Neuronal stem cell (in vitro differentiated cells): ENCODE data around the gene VPS8.
"Not testable (repeated sequence)": the region's sequence is repeated elsewhere in the genome, so short reads cannot be mapped to it uniquely, and the experiment has no call there.

Experiments
- DNase-seq: peaks from one replicate; pipeline ENCODE4 v3.0.0-alpha.2; 2013; ENCODE audit warnings: low spot score
- H2AFZ ChIP-seq: one replicate; pipeline ENCODE4 v1.6.1; 2013; ENCODE audit warnings: mild to moderate bottlenecking, low read length, inconsistent platforms
- H2AK5ac ChIP-seq: 2 replicates; pipeline ENCODE4 v1.6.1; 2013; ENCODE audit warnings: low read depth, mild to moderate bottlenecking, inconsistent platforms, low read length, moderate library complexity, mixed read lengths
- H2BK120ac ChIP-seq: 2 replicates; pipeline ENCODE4 v1.6.1; 2013; ENCODE audit warnings: low read depth, mild to moderate bottlenecking, inconsistent platforms, low read length, moderate library complexity, mixed read lengths
- H2BK12ac ChIP-seq: one replicate; pipeline ENCODE4 v1.6.1; 2013; ENCODE audit warnings: low read length, inconsistent platforms
- H2BK15ac ChIP-seq: 2 replicates; pipeline ENCODE4 v1.6.1; 2013; ENCODE audit warnings: mild to moderate bottlenecking, low read length, inconsistent platforms, mixed read lengths
- H2BK5ac ChIP-seq: one replicate; pipeline ENCODE4 v1.6.1; 2013; ENCODE audit warnings: inconsistent platforms, mild to moderate bottlenecking, low read length, moderate library complexity
- H3K14ac ChIP-seq: one replicate; pipeline ENCODE4 v1.6.1; 2013; ENCODE audit warnings: low read length, inconsistent platforms
- H3K18ac ChIP-seq: 2 replicates; pipeline ENCODE4 v1.6.1; 2013; ENCODE audit warnings: low read length, inconsistent platforms
- H3K23ac ChIP-seq: 2 replicates; pipeline ENCODE4 v1.6.1; 2013; ENCODE audit warnings: low read depth, mild to moderate bottlenecking, mixed read lengths, low read length, inconsistent platforms; ENCODE audit not compliant: poor library complexity
- H3K27ac ChIP-seq: replicated peaks from 3 replicates; pipeline ENCODE4 v1.5.1; 2013; ENCODE audit warnings: low read length, inconsistent platforms
- H3K27me3 ChIP-seq, 3 experiments: 2 replicates each; pipeline ENCODE4 v1.6.1; 2013; ENCODE audit warnings: low read length in 3 of 3, mild to moderate bottlenecking in 2 of 3, inconsistent platforms in 1 of 3, low read depth in 1 of 3, mixed read lengths in 1 of 3, moderate library complexity in 1 of 3; ENCODE audit not compliant: control insufficient read depth in 3 of 3, insufficient read depth in 3 of 3
- H3K36me3 ChIP-seq, 2 donors: replicated peaks in 1 of 2; 2 replicates each; pipeline ENCODE4 v1.6.1; 2013; ENCODE audit warnings: low read length in 2 of 2; ENCODE audit not compliant: control insufficient read depth in 2 of 2, insufficient read depth in 2 of 2
- H3K4ac ChIP-seq: 2 replicates; pipeline ENCODE4 v1.6.1; 2013; ENCODE audit warnings: inconsistent platforms, mild to moderate bottlenecking, low read length, moderate library complexity
- H3K4me1 ChIP-seq, 2 donors: 1 replicate in 1 of 2; 2 replicates in 1 of 2; pipeline ENCODE4 v1.6.1; 2013; ENCODE audit warnings: low read length in 2 of 2, low read depth in 1 of 2; ENCODE audit not compliant: control insufficient read depth in 2 of 2, insufficient read depth in 1 of 2
- H3K4me2 ChIP-seq: one replicate; pipeline ENCODE4 v1.6.1; 2013; ENCODE audit warnings: mild to moderate bottlenecking, low read length, inconsistent platforms; ENCODE audit not compliant: insufficient read depth, poor library complexity, severe bottlenecking
- H3K4me3 ChIP-seq, 2 donors: 2 replicates each; pipeline ENCODE4 v1.5.1; 2013; ENCODE audit warnings: low read length in 2 of 2, mild to moderate bottlenecking in 2 of 2, inconsistent platforms in 1 of 2, moderate library complexity in 1 of 2
- H3K79me1 ChIP-seq: one replicate; pipeline ENCODE4 v1.6.1; 2013; ENCODE audit warnings: low read depth, mild to moderate bottlenecking, inconsistent platforms, low read length, moderate library complexity
- H3K9ac ChIP-seq: one replicate; pipeline ENCODE4 v1.6.1; 2013; ENCODE audit warnings: mild to moderate bottlenecking, low read depth, low read length, inconsistent platforms; ENCODE audit not compliant: poor library complexity
- H3K9me3 ChIP-seq, 2 donors: replicated peaks in 1 of 2; 2 replicates each; pipeline versions ENCODE3 to v1.6.1; 2013; ENCODE audit warnings: low read length in 2 of 2, mild to moderate bottlenecking in 2 of 2, inconsistent platforms in 1 of 2, low read depth in 1 of 2, mixed read lengths in 1 of 2, moderate library complexity in 1 of 2; ENCODE audit not compliant: control insufficient read depth in 2 of 2, insufficient read depth in 1 of 2
- H4K8ac ChIP-seq: one replicate; pipeline ENCODE4 v1.6.1; 2013; ENCODE audit warnings: low read depth, mild to moderate bottlenecking, inconsistent platforms, low read length, moderate library complexity
- H4K91ac ChIP-seq: one replicate; pipeline ENCODE4 v1.6.1; 2013; ENCODE audit warnings: low read length, low read depth, mild to moderate bottlenecking, inconsistent platforms; ENCODE audit not compliant: poor library complexity
- WGBS, 2 donors: extraction: QIAGEN DNeasy Blood & Tissue Kit; methylation state at CpG; one replicate each; pipeline ENCODE4 v1.1.7; 2013; ENCODE audit warnings: missing lambda C conversion rate in 2 of 2, mixed read lengths in 1 of 2; ENCODE audit not compliant: insufficient read length in 2 of 2, insufficient replicate concordance in 1 of 2; ENCODE audit errors: extremely low coverage in 2 of 2; 5-methylcytosine and 5-hydroxymethylcytosine counted together

Gene VPS8

DNA sequence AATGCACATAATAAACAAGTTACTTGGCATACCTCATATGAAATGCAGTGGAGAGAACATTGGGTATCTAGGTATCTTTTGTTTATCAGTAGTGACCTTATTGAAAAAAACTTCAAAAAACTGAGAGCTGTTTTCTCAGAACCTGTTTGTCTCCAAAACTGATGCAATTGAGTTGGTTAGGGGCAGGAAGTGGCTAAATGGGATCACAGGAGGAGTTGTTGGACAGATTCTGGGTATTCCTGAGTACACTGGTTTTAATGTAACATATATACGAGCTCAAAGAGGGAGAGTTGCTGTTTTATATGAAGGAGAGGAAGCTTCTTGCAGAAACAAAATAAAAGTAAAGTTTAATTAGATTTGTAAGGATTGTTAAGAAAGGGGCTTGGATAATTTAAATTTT is 181.4 kb downstream of the VPS8 start:
- Histone ChIP-seq H4K8ac (no peak overlapping the region), H3K36me3 (peaks cover 12 to 21% of the 10 kb centered on the region in 2 donors), H3K4me2 (no peak overlapping the region), H3K9ac (no peak overlapping the region), H3K4me3 (no peak overlapping the region), H3K14ac (no peak overlapping the region), H3K27ac (no peak overlapping the region), H3K23ac (no peak overlapping the region), H3K18ac (no peak overlapping the region), H3K27me3 (no peaks in the 10 kb centered on the region), H2BK5ac (no peak overlapping the region), H2AK5ac (no peak overlapping the region), H3K9me3 (no peaks in the 10 kb centered on the region), H3K79me1 (no peaks in the 10 kb centered on the region), H3K4me1 (no peaks in the 10 kb centered on the region), H4K91ac (no peak overlapping the region), H2AFZ (no peak overlapping the region), H2BK15ac (no peak overlapping the region), H2BK120ac (no peak overlapping the region), H2BK12ac (no peak overlapping the region), H3K4ac (no peak overlapping the region)
- no peak for DNase-seq
- WGBS, 2 donors = no CpG with 5 or more reads among the region's 1 CpG

- H4K8ac ChIP-seq, H3K4me2 ChIP-seq, H3K4ac ChIP-seq, H2BK15ac ChIP-seq, DNase-seq, H3K9ac ChIP-seq, H2BK5ac ChIP-seq, H3K18ac ChIP-seq, H3K27ac ChIP-seq, H3K79me1 ChIP-seq, H4K91ac ChIP-seq, H3K4me3 ChIP-seq, H3K9me3 ChIP-seq, H3K23ac ChIP-seq, H2AK5ac ChIP-seq, H3K4me1 ChIP-seq, H2BK12ac ChIP-seq, H2BK120ac ChIP-seq, H3K27me3 ChIP-seq, H2AFZ ChIP-seq, H3K14ac ChIP-seq: not testable (repeated sequence)
- H3K36me3 ChIP-seq = peaks cover 0 to 24% of the 10 kb centered on the region in 2 donors
- no CpG with 5 or more reads among the region's 28 CpGs for WGBS, 2 donors
Observed at GRCh38 chr3:185003876-185004275, 191.9 kb downstream of the VPS8 start.

GRCh38 chr3:185009650-185010049 is 197.7 kb downstream of the VPS8 start:
- H2AK5ac ChIP-seq = no peak overlapping the region
- H3K4me2 ChIP-seq = no peak overlapping the region
- no peak overlapping the region for H2BK120ac ChIP-seq
- no peak overlapping the region for H4K91ac ChIP-seq
- peaks cover 6 to 16% of the 10 kb centered on the region in 2 donors for H3K9me3 ChIP-seq
- no CpG with 5 or more reads among the region's 3 CpGs for WGBS, 2 donors
- H3K4ac ChIP-seq = no peak overlapping the region
- H2AFZ ChIP-seq = no peak overlapping the region
- H3K4me3 ChIP-seq = no peak overlapping the region
- no peaks in the 10 kb centered on the region for H3K36me3 ChIP-seq
- H3K14ac ChIP-seq = no peak overlapping the region
- H4K8ac ChIP-seq = no peak overlapping the region
- no peaks in the 10 kb centered on the region for H3K79me1 ChIP-seq
- no peak overlapping the region for H2BK12ac ChIP-seq
- no peaks in the 10 kb centered on the region for H3K27me3 ChIP-seq
- H3K27ac ChIP-seq = no peak overlapping the region
- H2BK5ac ChIP-seq = no peak overlapping the region
- H3K9ac ChIP-seq = no peak overlapping the region
- no peaks in the 10 kb centered on the region for H3K4me1 ChIP-seq
- H3K18ac ChIP-seq = no peak overlapping the region
- H2BK15ac ChIP-seq = no peak overlapping the region
- no peak for DNase-seq
- H3K23ac ChIP-seq = no peak overlapping the region

GRCh38 chr3:185017584-185017983 is 205.6 kb downstream of the VPS8 start:
- DNase-seq, H2AK5ac ChIP-seq, H3K79me1 ChIP-seq, H3K4me1 ChIP-seq, H2BK120ac ChIP-seq, H4K8ac ChIP-seq, H3K14ac ChIP-seq, H3K4me3 ChIP-seq, H2AFZ ChIP-seq, H3K27ac ChIP-seq, H3K23ac ChIP-seq, H3K18ac ChIP-seq, H3K27me3 ChIP-seq, H3K4me2 ChIP-seq, H4K91ac ChIP-seq, H3K9me3 ChIP-seq, H3K4ac ChIP-seq, H2BK12ac ChIP-seq, H2BK15ac ChIP-seq, H3K36me3 ChIP-seq, H3K9ac ChIP-seq, H2BK5ac ChIP-seq: not testable (repeated sequence)
- no CpG with 5 or more reads among the region's 12 CpGs for WGBS, 2 donors
